Parathyroid adenoma (tissue), 2 donors: ENCODE measurements around the gene HOXC11.

ENCODE experiments used
- H2AFZ ChIP-seq: fragments of 300-600 bp; sonication (generic); one replicate; pipeline ENCODE4 v1.7.0; 2017; ENCODE audit warnings: antibody characterized with exemption, mild to moderate bottlenecking
- H3K27ac ChIP-seq: fragments of 300-600 bp; sonication (generic); one replicate; pipeline ENCODE4 v1.7.0; 2017
- H3K27me3 ChIP-seq: fragments of 300-600 bp; sonication (generic); one replicate; pipeline ENCODE4 v1.7.0; 2017; ENCODE audit warnings: low read length; ENCODE audit not compliant: control insufficient read depth, insufficient read depth
- H3K36me3 ChIP-seq: fragments of 300-600 bp; sonication (generic); one replicate; pipeline ENCODE4 v1.7.0; 2017; ENCODE audit warnings: low read length; ENCODE audit not compliant: control insufficient read depth, insufficient read depth
- H3K4me1 ChIP-seq: fragments of 300-600 bp; sonication (generic); one replicate; pipeline ENCODE4 v1.7.0; 2017; ENCODE audit warnings: control low read depth
- H3K4me2 ChIP-seq: fragments of 300-600 bp; sonication (generic); one replicate; pipeline ENCODE4 v1.7.0; 2017; ENCODE audit warnings: low read length
- H3K4me3 ChIP-seq: fragments of 300-600 bp; sonication (generic); one replicate; pipeline ENCODE4 v1.7.0; 2017; ENCODE audit warnings: low read depth, low read length
- H3K79me2 ChIP-seq: fragments of 300-600 bp; sonication (generic); one replicate; pipeline ENCODE4 v1.7.0; 2017; ENCODE audit warnings: control low read depth
- H3K9ac ChIP-seq: fragments of 300-600 bp; sonication (generic); one replicate; pipeline ENCODE4 v1.7.0; 2017; ENCODE audit warnings: mild to moderate bottlenecking
- H3K9me3 ChIP-seq: fragments of 300-600 bp; sonication (generic); one replicate; pipeline ENCODE4 v1.7.0; 2017; ENCODE audit warnings: low read length; ENCODE audit not compliant: control insufficient read depth
- TF ChIP-seq, protein P1 (sequence below): fragments of 300-600 bp; sonication (generic); IDR thresholded peaks from one replicate; pipeline ENCODE4 v1.7.0; 2017; ENCODE audit warnings: antibody characterized with exemption, mild to moderate bottlenecking
- donor health status: primary hyperparathyroidism.

HOXC11 gene

GRCh38 chr12:53961025-53961761 is 11.7 kb upstream of the HOXC11 start:
- Histone ChIP-seq H3K79me2 (no peaks in the 10 kb centered on the region), H3K27me3 (peaks cover 33% of the 10 kb centered on the region), H3K27ac (no peak overlapping the region), H3K4me3 (no peak overlapping the region), H3K4me2 (no peak overlapping the region), H3K36me3 (no peaks in the 10 kb centered on the region), H3K4me1 (no peaks in the 10 kb centered on the region), H3K9me3 (no peaks in the 10 kb centered on the region), H3K9ac (no peak overlapping the region), H2AFZ (no peak overlapping the region)
- TF ChIP-seq, protein P1, sequence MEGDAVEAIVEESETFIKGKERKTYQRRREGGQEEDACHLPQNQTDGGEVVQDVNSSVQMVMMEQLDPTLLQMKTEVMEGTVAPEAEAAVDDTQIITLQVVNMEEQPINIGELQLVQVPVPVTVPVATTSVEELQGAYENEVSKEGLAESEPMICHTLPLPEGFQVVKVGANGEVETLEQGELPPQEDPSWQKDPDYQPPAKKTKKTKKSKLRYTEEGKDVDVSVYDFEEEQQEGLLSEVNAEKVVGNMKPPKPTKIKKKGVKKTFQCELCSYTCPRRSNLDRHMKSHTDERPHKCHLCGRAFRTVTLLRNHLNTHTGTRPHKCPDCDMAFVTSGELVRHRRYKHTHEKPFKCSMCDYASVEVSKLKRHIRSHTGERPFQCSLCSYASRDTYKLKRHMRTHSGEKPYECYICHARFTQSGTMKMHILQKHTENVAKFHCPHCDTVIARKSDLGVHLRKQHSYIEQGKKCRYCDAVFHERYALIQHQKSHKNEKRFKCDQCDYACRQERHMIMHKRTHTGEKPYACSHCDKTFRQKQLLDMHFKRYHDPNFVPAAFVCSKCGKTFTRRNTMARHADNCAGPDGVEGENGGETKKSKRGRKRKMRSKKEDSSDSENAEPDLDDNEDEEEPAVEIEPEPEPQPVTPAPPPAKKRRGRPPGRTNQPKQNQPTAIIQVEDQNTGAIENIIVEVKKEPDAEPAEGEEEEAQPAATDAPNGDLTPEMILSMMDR: no peak

GRCh38 chr12:53963005-53963404 is 9.9 kb upstream of the HOXC11 start:
- Histone ChIP-seq H3K4me3 (no peak overlapping the region), H3K9ac (no peak overlapping the region), H3K27me3 (peaks cover 43% of the 10 kb centered on the region), H3K36me3 (no peaks in the 10 kb centered on the region), H2AFZ (no peak overlapping the region), H3K79me2 (no peaks in the 10 kb centered on the region), H3K9me3 (no peaks in the 10 kb centered on the region), H3K27ac (no peak overlapping the region), H3K4me2 (no peak overlapping the region), H3K4me1 (no peaks in the 10 kb centered on the region)
- TF ChIP-seq, protein P1: no peak

DNA sequence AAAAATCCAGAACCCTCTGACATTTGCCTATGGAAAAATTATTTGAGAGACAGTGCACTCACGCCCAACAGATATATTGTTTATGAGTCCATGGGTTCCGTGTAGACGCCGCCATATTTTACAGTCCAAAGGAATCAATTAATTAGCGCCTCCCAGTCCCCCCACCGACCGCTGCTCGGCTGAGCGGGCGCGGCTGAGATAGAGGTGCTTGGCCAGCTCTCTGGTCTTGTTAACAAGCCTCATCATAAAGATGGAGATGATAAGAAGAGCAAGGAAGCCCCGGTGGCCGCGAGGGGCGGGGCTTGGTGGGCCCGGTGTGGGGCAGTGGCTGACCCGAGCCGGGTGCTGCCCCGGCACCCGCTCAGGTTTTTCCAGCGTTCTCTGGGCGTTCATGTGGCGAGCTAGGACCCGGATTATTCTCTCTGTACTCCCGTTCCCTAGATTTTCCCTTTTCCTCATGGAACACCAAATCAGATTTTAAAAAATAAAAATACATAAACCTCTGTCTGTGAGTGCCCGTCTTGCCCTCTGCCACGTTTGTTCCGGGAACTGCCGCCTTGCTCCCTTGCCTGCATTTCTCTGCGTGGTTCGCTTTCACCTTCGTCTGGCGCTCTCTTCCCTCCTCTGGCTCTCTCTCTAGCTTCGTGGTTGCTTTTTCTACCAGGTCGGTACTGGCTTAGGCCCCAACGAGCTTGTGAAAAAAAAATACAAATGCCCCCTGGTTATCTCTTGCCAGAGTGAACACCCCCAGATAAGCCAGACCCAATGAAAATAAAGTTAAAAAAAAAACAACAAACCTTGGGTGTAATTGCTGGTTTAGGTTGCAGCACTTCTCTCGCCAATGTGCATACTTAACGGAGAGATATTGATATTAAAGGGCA is 9.3 kb upstream of the HOXC11 start:
- H3K9me3 ChIP-seq: no peaks in the 10 kb centered on the region
- H3K27me3 ChIP-seq: peaks cover 40% of the 10 kb centered on the region
- H3K27ac ChIP-seq: no peak overlapping the region
- H3K4me1 ChIP-seq: no peaks in the 10 kb centered on the region
- no peak overlapping the region for H2AFZ ChIP-seq
- no peaks in the 10 kb centered on the region for H3K79me2 ChIP-seq
- H3K4me3 ChIP-seq: no peak overlapping the region
- no peak overlapping the region for H3K9ac ChIP-seq
- no peak overlapping the region for H3K4me2 ChIP-seq
- H3K36me3 ChIP-seq: no peaks in the 10 kb centered on the region
- TF ChIP-seq, protein P1: no peak

DNA sequence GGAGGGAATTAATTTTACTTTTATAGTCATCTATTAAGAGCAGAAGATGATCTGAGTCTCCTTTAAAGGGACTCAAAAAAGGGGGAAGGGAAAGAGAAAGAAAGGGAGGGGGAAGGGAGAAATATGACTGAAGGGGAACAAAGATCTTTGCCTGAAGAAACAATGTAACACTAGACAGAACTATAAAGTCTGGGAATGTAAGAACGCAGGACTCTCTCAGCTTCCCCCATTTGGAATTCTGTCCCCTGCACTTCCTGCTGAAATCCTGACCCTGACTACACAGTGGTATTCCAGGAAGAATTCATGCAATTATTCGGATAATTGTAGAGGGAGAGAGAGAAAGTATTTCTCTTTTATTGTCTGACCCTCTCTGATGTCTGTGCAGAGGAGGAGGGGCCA is 8.6 kb upstream of the HOXC11 start:
- no peak overlapping the region for H3K4me2 ChIP-seq
- no peak overlapping the region for H3K9ac ChIP-seq
- H3K79me2 ChIP-seq: no peaks in the 10 kb centered on the region
- no peaks in the 10 kb centered on the region for H3K4me1 ChIP-seq
- no peaks in the 10 kb centered on the region for H3K9me3 ChIP-seq
- no peak overlapping the region for H3K27ac ChIP-seq
- H3K4me3 ChIP-seq: no peak overlapping the region
- no peak overlapping the region for H2AFZ ChIP-seq
- H3K36me3 ChIP-seq: no peaks in the 10 kb centered on the region
- TF ChIP-seq, protein P1: no peak
- peaks cover 46% of the 10 kb centered on the region for H3K27me3 ChIP-seq
